GM12874 (cell line): ENCODE data around the gene MYCT1.

Source experiments
- CTCF ChIP-seq: IDR thresholded peaks from 2 replicates; pipeline ENCODE4 v1.5.1; 2011; ENCODE audit warnings: low read depth, mild to moderate bottlenecking, control low read depth, low read length, moderate library complexity; ENCODE audit not compliant: insufficient read depth

Gene MYCT1

GRCh38 chr6:152749336-152749735 lies 51.6 kb downstream of the MYCT1 start:
- TF ChIP-seq CTCF = no peak

GRCh38 chr6:152750694-152751093 lies 53.0 kb downstream of the MYCT1 start, which contains the start of gene VIP:
TSS of gene VIP (plus strand) at chr6:152750797. CDS start at chr6:152752178, 1,381 bp downstream.
- no peak for TF ChIP-seq CTCF

- TF ChIP-seq CTCF = no peak
Observed at GRCh38 chr6:152765331-152765730, 67.6 kb downstream of the MYCT1 start.

GRCh38 chr6:152769159-152769558 lies 71.5 kb downstream of the MYCT1 start:
- TF ChIP-seq CTCF = no peak

GRCh38 chr6:152769993-152770392 lies 72.3 kb downstream of the MYCT1 start:
- TF ChIP-seq CTCF = no peak

- no peak for TF ChIP-seq CTCF
Observed at GRCh38 chr6:152771061-152771687, 73.5 kb downstream of the MYCT1 start.
